Middle frontal gyrus (tissue), 1 donor: ENCODE data around the gene RIPK1.

Source experiments
- DNase-seq: peaks from one replicate; pipeline ENCODE4 v3.0.0-alpha.2; 2015; ENCODE audit warnings: low spot score; ENCODE audit errors: extremely low spot score

Gene RIPK1

GRCh38 chr6:3079682-3080081 lies 11.4 kb downstream of the RIPK1 start:
- DNase-seq = no peak

- no peak for DNase-seq
Measured at GRCh38 chr6:3081960-3082359, 13.7 kb downstream of the RIPK1 start.

GRCh38 chr6:3085074-3085473 lies 16.8 kb downstream of the RIPK1 start:
- DNase-seq = no peak

- no peak for DNase-seq
Measured at GRCh38 chr6:3086282-3086946, 18.1 kb downstream of the RIPK1 start.

GRCh38 chr6:3088446-3088845 lies 20.2 kb downstream of the RIPK1 start:
- no peak for DNase-seq

GRCh38 chr6:3088968-3089367 lies 20.7 kb downstream of the RIPK1 start:
- no peak for DNase-seq

- no peak for DNase-seq
Measured at GRCh38 chr6:3090013-3090412, 21.7 kb downstream of the RIPK1 start.

- DNase-seq = no peak
Measured at GRCh38 chr6:3094815-3095214, 26.5 kb downstream of the RIPK1 start.

GRCh38 chr6:3102875-3103274 lies 34.6 kb downstream of the RIPK1 start:
- DNase-seq = no peak

GRCh38 chr6:3108746-3109414 lies 40.6 kb downstream of the RIPK1 start:
- DNase-seq = no peak

GRCh38 chr6:3109761-3110160 lies 41.5 kb downstream of the RIPK1 start:
- DNase-seq = no peak

- no peak for DNase-seq
Measured at GRCh38 chr6:3114377-3114776, 46.1 kb downstream of the RIPK1 start.

- DNase-seq = no peak
Measured at GRCh38 chr6:3117912-3118352, 49.6 kb downstream of the RIPK1 start.

GRCh38 chr6:3118353-3119039 lies 50.2 kb downstream of the RIPK1 start, which contains the start of gene BPHL:
Gene BPHL (plus strand): TSS chr6:3118711. CDS start chr6:3118741, 30 bp downstream.
- peak; percentile 90 for DNase-seq

GRCh38 chr6:3119040-3119723 lies 50.9 kb downstream of the RIPK1 start:
- no peak for DNase-seq

GRCh38 chr6:3120765-3121089 lies 52.4 kb downstream of the RIPK1 start:
- DNase-seq = no peak

GRCh38 chr6:3122823-3123182 lies 54.5 kb downstream of the RIPK1 start:
- no peak for DNase-seq

GRCh38 chr6:3124667-3125066 lies 56.4 kb downstream of the RIPK1 start:
- DNase-seq = no peak

GRCh38 chr6:3125815-3126214 lies 57.5 kb downstream of the RIPK1 start:
- no peak for DNase-seq

- no peak for DNase-seq
Measured at GRCh38 chr6:3128356-3129108, 60.2 kb downstream of the RIPK1 start.

- no peak for DNase-seq
Measured at GRCh38 chr6:3131695-3132094, 63.4 kb downstream of the RIPK1 start.
